Calu3 (cell line): ENCODE results near the gene GRIK2. TPM values are rescaled to one million over a fixed set of nuclear protein-coding genes. Genes with fewer than 3 reads are reported as not detected.

ENCODE experiments used
- BruUV-seq: library from RNA; stranded (reverse); fragments of 400-500 nt; replicated peaks from 2 replicates; lab custom pipeline; 2021; lab: Mats Ljungman, UMichigan
- CTCF ChIA-PET: fragments of 300-600 bp; sonication (Branson Sonifier 250); formaldehyde crosslinking; loops from one replicate; lab custom pipeline; 2022; ENCODE audit warnings: antibody characterized with exemption; lab: Charles Lee
- DNase-seq: peaks from one replicate; pipeline ENCODE4 v3.0.0; 2022
- H3K27ac Mint-ChIP-seq: one replicate; pipeline ENCODE4 v1.8.0; 2022; ENCODE audit warnings: mixed read lengths; ENCODE audit not compliant: unreplicated experiment
- H3K27me3 Mint-ChIP-seq: one replicate; pipeline ENCODE4 v1.8.0; 2022; ENCODE audit warnings: mixed read lengths; ENCODE audit not compliant: unreplicated experiment
- H3K36me3 Mint-ChIP-seq: one replicate; pipeline ENCODE4 v1.8.0; 2022; ENCODE audit warnings: mild to moderate bottlenecking, moderate library complexity, mixed read lengths; ENCODE audit not compliant: insufficient read depth, unreplicated experiment
- H3K4me1 Mint-ChIP-seq: one replicate; pipeline ENCODE4 v1.8.0; 2022; ENCODE audit warnings: mild to moderate bottlenecking, low read depth, mixed read lengths; ENCODE audit not compliant: unreplicated experiment
- H3K4me3 Mint-ChIP-seq: one replicate; pipeline ENCODE4 v1.8.0; 2022; ENCODE audit warnings: mild to moderate bottlenecking, low read depth, moderate library complexity, mixed read lengths; ENCODE audit not compliant: unreplicated experiment
- H3K9me3 Mint-ChIP-seq: one replicate; pipeline ENCODE4 v1.8.0; 2022; ENCODE audit warnings: low read depth, mixed read lengths; ENCODE audit not compliant: unreplicated experiment
- intact Hi-C: fragments of 100-400 bp; cut with micrococcal nuclease; formaldehyde crosslinking; loops from one replicate; pipeline ENCODE4 v1.10.0; 2022; ENCODE audit not compliant: unreplicated experiment
- total RNA-seq: library from RNA; stranded (reverse); gene quantifications from 2 replicates; pipeline ENCODE4 v1.2.3, GENCODE V29; 2022
- TF ChIP-seq, protein P1 (sequence below): fragments of 200-600 bp; IDR thresholded peaks from one replicate; pipeline ENCODE4 v1.8.0; 2022; ENCODE audit warnings: antibody characterized with exemption; ENCODE audit not compliant: unreplicated experiment

Gene GRIK2
- total RNA-seq, 1 experiment from 2014 or later = 3.3 TPM

DNA sequence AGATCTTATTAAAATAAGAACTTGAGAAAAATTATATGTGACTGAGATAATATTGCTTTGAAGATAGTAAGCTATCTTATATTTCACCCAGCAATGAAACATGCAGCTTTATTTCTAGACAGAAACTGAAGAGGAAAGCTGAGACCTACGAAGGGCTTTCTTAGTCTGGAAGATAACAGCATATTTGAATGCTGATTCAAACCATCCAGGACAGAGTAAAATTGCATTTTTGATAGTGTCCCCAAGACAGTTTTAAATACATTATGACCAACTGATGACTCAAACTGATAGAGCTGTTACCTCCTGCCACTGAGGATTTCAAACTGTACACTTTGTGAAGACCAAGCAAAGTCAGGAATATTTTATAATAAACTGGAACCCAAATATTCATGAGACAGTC, 409.6 kb downstream of the GRIK2 start:
- Mint-ChIP-seq H3K4me3 (no peak overlapping the region), H3K36me3 (no peaks in the 10 kb centered on the region), H3K4me1 (peaks cover 20% of the 10 kb centered on the region), H3K27ac (no peak overlapping the region), H3K27me3 (no peaks in the 10 kb centered on the region), H3K9me3 (no peaks in the 10 kb centered on the region)
- TF ChIP-seq, protein P1, sequence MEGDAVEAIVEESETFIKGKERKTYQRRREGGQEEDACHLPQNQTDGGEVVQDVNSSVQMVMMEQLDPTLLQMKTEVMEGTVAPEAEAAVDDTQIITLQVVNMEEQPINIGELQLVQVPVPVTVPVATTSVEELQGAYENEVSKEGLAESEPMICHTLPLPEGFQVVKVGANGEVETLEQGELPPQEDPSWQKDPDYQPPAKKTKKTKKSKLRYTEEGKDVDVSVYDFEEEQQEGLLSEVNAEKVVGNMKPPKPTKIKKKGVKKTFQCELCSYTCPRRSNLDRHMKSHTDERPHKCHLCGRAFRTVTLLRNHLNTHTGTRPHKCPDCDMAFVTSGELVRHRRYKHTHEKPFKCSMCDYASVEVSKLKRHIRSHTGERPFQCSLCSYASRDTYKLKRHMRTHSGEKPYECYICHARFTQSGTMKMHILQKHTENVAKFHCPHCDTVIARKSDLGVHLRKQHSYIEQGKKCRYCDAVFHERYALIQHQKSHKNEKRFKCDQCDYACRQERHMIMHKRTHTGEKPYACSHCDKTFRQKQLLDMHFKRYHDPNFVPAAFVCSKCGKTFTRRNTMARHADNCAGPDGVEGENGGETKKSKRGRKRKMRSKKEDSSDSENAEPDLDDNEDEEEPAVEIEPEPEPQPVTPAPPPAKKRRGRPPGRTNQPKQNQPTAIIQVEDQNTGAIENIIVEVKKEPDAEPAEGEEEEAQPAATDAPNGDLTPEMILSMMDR = no peak
- BruUV-seq = no TSS peak
- intact Hi-C loops = loop anchor here (10.0 kb wide), 1 partner anchor 228 kb away; no protein-coding TSS in a partner anchor
- no peak for DNase-seq
- CTCF ChIA-PET = no interaction called here

DNA sequence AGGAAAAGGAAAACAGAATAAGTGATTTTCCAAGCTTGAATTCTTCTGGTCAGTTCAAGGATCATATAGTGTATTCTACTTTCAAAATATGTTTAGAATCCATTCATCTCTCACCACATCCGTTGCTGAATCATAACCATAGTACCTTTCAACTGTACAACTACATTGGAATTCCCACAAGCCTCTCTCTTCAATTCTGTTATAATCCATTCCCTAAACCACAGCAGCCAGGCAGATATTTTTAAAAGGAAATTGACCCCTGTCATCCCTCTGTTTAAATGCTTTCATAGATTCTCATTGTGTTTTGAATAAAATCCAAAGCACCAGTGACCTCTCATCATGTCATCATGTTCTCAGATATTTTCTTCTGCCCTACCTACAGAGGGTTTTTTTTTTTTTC, 412.7 kb downstream of the GRIK2 start:
- H3K4me3 Mint-ChIP-seq = no peak overlapping the region
- intact Hi-C loops = loop anchor here (10.0 kb wide), 1 partner anchor 231 kb away; no protein-coding TSS in a partner anchor
- peaks cover 13% of the 10 kb centered on the region for H3K4me1 Mint-ChIP-seq
- no peak overlapping the region for H3K27ac Mint-ChIP-seq
- H3K36me3 Mint-ChIP-seq = no peaks in the 10 kb centered on the region
- no peaks in the 10 kb centered on the region for H3K9me3 Mint-ChIP-seq
- no TSS peak for BruUV-seq
- CTCF ChIA-PET = no interaction called here
- DNase-seq = no peak
- TF ChIP-seq, protein P1 = no peak
- no peaks in the 10 kb centered on the region for H3K27me3 Mint-ChIP-seq

DNA sequence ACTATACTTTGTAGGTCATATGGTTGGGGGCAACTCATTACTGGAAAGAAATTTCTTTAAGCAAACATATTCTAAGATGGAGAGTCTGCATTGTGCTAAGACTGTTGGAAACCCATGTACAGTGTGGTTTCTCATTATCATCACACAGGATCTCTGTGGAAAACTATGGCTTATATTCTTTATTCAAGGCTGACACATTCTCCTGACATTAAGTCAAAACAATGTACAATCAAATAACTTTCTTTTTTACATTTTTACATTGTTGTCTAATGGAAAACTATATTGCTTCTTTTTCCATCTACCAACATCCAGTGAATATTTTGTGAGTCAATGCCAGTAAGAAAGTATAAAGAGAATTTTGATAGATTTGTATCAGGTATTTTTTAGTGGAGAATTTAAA, 417.6 kb downstream of the GRIK2 start:
- TF ChIP-seq, protein P1 = no peak
- H3K27me3 Mint-ChIP-seq = no peaks in the 10 kb centered on the region
- DNase-seq = no peak
- no peaks in the 10 kb centered on the region for H3K9me3 Mint-ChIP-seq
- CTCF ChIA-PET = no interaction called here
- H3K4me1 Mint-ChIP-seq = peaks cover 7% of the 10 kb centered on the region
- H3K4me3 Mint-ChIP-seq = no peak overlapping the region
- no TSS peak for BruUV-seq
- no peak overlapping the region for H3K27ac Mint-ChIP-seq
- intact Hi-C loops = no loop called here
- no peaks in the 10 kb centered on the region for H3K36me3 Mint-ChIP-seq

DNA sequence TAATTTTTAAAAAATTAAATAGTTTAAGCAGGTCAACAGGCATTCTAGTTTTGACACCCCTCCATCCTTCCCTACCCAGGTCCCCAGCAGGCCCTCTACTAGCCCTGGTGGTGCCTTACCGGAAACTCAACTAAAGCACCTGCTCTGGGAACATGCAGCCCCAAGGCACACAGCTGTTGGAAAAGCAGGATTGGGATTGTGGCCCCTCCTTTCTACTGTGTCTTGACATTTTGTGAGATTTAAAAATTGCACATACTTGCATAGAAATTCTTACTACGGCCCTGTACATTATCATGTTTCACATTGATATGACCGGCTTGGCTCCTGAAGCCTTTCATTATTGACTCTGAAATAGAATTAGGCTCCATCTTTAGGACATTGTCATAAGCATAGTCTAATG, 423.2 kb downstream of the GRIK2 start:
- TF ChIP-seq, protein P1 = no peak
- Mint-ChIP-seq H3K27ac (no peak overlapping the region), H3K36me3 (no peaks in the 10 kb centered on the region), H3K4me3 (no peak overlapping the region), H3K27me3 (no peaks in the 10 kb centered on the region), H3K4me1 (no peaks in the 10 kb centered on the region), H3K9me3 (no peaks in the 10 kb centered on the region)
- intact Hi-C loops = no loop called here
- BruUV-seq = no TSS peak
- DNase-seq = no peak
- CTCF ChIA-PET = no interaction called here
